ENCODE data around the gene ZNF717.

Gene ZNF717

GRCh38 chr3:75737831-75738493 lies 47.4 kb downstream of the ZNF717 start:
- Histone ChIP-seq H3K9me3 (ENCODE audit: control insufficient read depth in 1 of 2, low read length in 2 of 2) (peaks cover 62 to 89% of the 10 kb centered on the region in 2 donors), H3K36me3 (ENCODE audit: control insufficient read depth in 1 of 2, insufficient read depth in 2 of 2, low read length in 2 of 2) (peaks cover 17 to 86% of the 10 kb centered on the region in 2 donors), H3K4me1 (ENCODE audit: control insufficient read depth in 1 of 2, insufficient read depth in 2 of 2, low read length in 2 of 2) (no peaks in the 10 kb centered on the region), H3K27ac (ENCODE audit: low read length) (no peak overlapping the region), H3K4me3 (ENCODE audit: low read depth in 1 of 2, low read length in 2 of 2) (peak overlapping the region; percentile 46 to 57), H3K27me3 (ENCODE audit: low read depth, low read length) (no peaks in the 10 kb centered on the region)

GRCh38 chr3:75727985-75728384 lies 57.4 kb downstream of the ZNF717 start:
- no peaks in the 10 kb centered on the region for H3K27me3 ChIP-seq (ENCODE audit: low read depth, low read length)
- peaks cover 15 to 86% of the 10 kb centered on the region in 2 donors for H3K9me3 ChIP-seq (ENCODE audit: control insufficient read depth in 1 of 2, low read length in 2 of 2)
- H3K4me1 ChIP-seq (ENCODE audit: control insufficient read depth in 1 of 2, insufficient read depth in 2 of 2, low read length in 2 of 2), result no peaks in the 10 kb centered on the region
- peaks cover 0 to 32% of the 10 kb centered on the region in 2 donors for H3K36me3 ChIP-seq (ENCODE audit: control insufficient read depth in 1 of 2, insufficient read depth in 2 of 2, low read length in 2 of 2)
- H3K27ac ChIP-seq (ENCODE audit: low read length), result no peak overlapping the region
- H3K4me3 ChIP-seq (ENCODE audit: low read depth in 1 of 2, low read length in 2 of 2), result peak overlapping the region in 1 of 2 donors; percentile 48

DNA sequence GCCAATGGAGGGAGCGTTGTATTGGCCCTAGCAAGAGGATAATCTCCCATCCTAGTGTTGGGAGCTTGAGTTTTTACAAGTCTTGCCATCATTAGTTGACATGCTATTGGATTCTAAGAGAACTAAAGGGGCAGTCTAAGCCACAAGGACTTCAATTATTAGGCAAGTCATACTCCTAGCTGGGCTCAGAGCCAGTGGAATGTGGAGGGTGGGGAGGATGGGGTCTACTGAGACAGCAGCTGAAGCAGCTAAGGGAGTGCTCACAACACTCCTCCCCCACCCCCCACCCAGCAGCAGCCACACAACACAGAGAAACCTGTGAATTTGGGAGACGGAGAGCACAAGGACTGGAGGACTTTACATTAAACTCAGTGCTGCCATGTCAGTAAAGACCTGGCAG lies 93.3 kb downstream of the ZNF717 start:
- no peaks in the 10 kb centered on the region for H3K27me3 ChIP-seq (ENCODE audit: low read depth, low read length)
- H3K4me3 ChIP-seq (ENCODE audit: low read depth in 1 of 2, low read length in 2 of 2), result no peak overlapping the region
- H3K9me3 ChIP-seq (ENCODE audit: control insufficient read depth in 1 of 2, low read length in 2 of 2), result peaks cover 0 to 19% of the 10 kb centered on the region in 2 donors
- no peaks in the 10 kb centered on the region for H3K36me3 ChIP-seq (ENCODE audit: control insufficient read depth in 1 of 2, insufficient read depth in 2 of 2, low read length in 2 of 2)
- no peak overlapping the region for H3K27ac ChIP-seq (ENCODE audit: low read length)
- no peaks in the 10 kb centered on the region for H3K4me1 ChIP-seq (ENCODE audit: control insufficient read depth in 1 of 2, insufficient read depth in 2 of 2, low read length in 2 of 2)

GRCh38 chr3:75687323-75687722 lies 98.0 kb downstream of the ZNF717 start:
- Histone ChIP-seq H3K36me3 (ENCODE audit: control insufficient read depth in 1 of 2, insufficient read depth in 2 of 2, low read length in 2 of 2) (no peaks in the 10 kb centered on the region), H3K9me3 (ENCODE audit: control insufficient read depth in 1 of 2, low read length in 2 of 2) (peaks cover 0 to 26% of the 10 kb centered on the region in 2 donors), H3K27me3 (ENCODE audit: low read depth, low read length) (no peaks in the 10 kb centered on the region), H3K27ac (ENCODE audit: low read length) (no peak overlapping the region), H3K4me1 (ENCODE audit: control insufficient read depth in 1 of 2, insufficient read depth in 2 of 2, low read length in 2 of 2) (no peaks in the 10 kb centered on the region), H3K4me3 (ENCODE audit: low read depth in 1 of 2, low read length in 2 of 2) (no peak overlapping the region)

Data from muscle layer of duodenum (tissue), 2 donors.